Activated effector memory CD4-positive, alpha-beta T cell treated with anti-CD3 and anti-CD28 coated beads, Interleukin-2, amount 50 U/mL, for 16 hours (primary cell): ENCODE measurements around the gene OLFML2A.

Source experiments
- DNase-seq: peaks from one replicate; pipeline ENCODE4 v3.0.0-alpha.2; 2020

The OLFML2A gene

DNA sequence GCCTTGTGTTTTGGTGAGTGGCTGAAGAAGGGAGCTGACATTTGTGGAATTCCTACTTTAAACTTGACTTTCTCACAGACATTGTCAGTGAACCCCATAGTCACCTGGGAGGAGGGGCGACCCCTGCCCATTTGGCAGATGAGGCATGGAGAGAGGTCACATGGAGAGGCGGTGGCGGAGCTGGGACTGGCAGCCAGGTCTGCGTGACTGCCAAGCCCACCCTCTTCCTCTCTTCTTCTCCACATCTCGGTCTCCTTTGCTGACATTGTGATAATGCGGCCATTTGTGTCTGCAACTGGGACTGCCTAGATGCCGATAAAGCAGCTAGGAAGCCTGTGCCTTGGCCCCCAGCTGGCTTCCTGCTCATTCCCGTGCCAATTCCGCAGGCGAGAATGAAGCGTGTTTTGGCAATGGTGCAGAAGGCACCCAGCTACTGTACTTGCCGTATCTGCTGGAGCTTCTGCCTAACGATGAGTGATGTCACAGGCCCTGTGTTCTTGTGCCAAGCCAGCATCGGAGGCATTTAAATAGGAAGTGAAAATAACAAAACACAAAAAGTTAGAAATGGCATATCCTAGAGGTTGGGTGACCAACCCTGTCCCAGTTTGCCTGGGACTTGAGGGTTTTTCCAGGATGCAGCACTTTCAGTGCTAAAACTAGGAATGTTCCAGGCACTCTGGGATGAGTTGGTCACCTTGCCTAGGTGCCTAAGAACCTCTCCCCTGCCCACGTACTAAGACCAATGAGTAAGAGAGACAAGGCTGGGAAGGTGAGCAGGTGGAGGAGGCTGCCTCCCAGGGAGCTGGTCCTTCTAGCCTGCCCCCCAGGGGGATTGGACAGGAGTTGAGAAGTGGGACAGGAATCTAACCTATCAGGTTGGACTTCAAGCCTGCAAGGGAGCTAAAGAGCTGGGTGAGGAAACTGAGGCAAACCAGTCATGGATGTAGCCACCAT, 23.6 kb downstream of the OLFML2A start:
- DNase-seq: no peak

DNA sequence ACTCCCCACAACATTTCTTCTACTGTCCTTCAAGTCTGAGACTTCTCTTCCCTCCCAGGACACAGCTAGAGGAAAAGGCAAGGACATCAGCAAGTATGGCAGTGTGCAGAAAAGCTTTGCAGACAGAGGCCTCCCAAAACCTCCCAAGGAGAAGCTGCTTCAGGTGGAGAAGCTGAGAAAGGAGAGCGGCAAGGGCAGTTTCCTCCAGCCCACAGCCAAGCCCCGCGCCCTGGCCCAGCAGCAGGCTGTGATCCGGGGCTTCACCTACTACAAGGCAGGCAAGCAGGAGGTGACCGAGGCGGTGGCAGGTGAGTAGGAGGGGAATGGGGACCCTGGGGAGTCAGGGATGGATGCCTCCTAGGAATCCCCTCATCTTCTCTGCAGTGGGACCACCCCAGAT, 24.4 kb downstream of the OLFML2A start:
- no peak for DNase-seq

DNA sequence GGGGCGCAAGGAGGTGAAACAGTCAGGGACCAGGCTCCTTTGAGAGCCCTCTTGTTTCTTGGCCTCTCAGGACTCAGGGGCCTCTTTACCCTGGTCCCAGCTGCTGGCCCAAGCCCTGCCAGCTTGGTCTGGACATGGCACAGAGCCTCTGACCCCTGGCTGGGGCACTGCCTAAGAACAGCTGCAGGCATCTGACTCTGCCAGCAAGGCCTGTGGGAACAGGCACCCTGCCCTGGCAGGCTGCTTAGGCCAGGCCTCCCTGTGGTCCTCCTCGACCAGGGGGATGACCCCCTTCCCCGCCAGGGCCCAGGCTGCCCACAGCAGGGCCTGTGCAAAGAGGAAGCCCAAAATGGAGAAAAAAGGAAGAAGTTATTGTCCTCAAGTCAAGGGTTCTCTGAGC, 25.5 kb downstream of the OLFML2A start:
- DNase-seq: no peak

DNA sequence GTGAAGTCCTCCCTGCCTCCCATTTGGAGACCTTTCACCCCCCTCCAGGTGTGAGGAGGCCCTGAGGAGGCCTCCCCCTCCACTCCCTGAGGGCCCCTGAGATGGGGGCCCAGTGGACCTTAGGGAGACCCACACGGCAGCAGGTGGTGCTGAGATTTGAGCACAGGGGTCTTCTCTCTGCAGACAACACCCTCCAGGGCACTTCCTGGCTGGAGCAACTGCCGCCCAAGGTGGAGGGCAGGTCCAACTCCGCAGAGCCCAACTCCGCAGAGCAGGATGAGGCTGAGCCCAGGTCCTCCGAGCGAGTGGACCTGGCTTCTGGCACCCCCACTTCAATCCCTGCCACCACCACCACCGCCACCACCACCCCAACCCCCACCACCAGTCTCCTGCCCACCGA, 27.0 kb downstream of the OLFML2A start:
- no peak for DNase-seq

DNA sequence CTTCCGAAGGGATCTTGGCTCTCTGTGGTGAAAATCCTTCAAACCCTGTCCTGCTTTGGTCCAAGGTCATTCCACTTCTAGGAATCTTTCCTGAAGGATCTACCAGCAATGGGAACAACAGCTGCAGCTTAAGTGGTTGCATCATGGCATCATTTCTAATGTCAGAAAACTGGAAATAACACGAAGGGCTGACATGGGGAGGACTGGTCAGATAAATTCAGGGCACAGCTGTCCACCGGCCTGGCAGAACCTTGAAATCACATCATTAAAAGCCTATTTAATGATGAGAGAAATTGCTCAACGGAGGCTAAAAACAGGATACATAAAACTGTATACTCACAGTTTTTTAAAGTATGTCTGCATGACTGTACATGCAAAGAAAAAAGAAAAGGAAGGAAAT, 28.3 kb downstream of the OLFML2A start:
- DNase-seq: no peak

DNA sequence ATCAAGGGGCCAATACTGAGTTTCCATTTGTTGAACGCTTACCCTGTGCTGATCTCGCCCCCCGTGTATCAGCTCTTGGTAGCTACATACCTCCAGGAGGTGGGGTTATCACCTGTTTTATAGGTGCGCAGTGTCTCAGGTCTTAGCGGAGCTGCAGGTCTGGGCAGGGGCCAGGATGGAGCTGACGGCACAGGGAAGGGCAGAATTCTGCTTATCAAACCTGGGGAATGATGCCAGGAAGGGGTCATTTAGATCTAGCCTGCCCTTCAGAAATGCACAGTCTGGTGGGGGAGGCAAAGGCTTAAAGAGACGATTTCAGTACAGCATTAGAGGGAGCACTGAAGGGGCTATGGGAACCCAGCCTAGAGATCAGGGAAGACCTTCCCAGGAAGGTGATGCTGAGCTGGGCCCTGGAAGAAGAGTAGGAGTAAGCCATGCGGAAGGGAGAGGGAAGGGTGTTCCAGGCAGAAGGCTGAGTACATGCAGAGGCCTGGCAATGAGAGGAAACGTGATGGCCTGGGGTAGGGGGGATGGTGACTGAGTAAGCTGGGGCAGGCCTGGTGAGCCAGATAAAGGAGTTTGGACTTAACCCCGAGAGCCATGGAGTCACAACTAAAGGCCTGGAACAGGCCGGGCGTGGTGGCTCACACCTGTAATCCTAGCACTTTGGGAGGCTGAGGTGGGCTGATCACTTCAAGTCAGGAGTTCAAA, 31.5 kb downstream of the OLFML2A start:
- DNase-seq: no peak

DNA sequence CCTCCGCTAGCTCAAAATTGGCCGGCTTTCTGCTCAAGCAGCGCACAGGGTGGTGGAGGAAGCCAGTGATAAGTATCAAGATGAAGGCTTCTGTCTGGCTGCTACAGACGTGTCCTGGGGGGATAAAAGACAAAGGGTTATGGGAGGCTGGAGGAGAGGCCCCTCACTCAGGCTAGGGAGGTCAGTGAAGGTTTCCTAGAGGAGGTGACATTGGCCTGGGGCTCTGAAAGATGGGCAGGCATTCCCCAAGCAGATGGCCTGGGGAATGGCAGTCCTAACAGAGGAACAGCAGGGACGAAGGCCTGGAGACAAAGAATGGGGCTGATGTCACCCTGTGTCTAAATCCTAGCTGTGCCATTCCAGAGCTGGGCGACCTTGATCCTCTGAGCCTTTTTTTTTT, 32.3 kb downstream of the OLFML2A start:
- no peak for DNase-seq

DNA sequence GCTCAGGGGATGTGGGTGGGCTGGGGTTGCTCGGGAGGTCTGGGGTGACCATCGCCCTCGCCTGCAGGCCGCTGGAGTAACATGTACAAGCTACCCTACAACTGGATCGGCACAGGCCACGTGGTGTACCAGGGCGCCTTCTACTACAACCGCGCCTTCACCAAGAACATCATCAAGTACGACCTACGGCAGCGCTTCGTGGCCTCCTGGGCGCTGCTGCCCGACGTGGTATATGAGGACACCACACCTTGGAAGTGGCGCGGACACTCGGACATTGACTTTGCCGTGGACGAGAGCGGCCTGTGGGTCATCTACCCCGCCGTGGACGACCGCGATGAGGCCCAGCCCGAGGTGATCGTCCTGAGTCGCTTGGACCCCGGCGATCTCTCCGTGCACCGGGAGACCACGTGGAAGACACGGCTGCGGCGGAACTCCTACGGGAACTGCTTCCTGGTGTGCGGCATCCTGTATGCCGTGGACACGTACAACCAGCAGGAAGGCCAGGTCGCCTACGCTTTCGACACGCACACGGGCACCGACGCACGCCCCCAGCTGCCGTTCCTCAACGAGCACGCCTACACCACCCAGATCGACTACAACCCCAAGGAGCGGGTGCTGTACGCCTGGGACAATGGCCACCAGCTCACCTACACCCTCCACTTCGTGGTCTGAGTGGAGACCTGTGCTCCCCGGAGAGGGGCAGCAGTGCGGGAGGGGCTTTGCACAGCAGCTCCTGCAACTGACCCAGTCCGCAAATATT, 33.0 kb downstream of the OLFML2A start:
- DNase-seq: no peak

DNA sequence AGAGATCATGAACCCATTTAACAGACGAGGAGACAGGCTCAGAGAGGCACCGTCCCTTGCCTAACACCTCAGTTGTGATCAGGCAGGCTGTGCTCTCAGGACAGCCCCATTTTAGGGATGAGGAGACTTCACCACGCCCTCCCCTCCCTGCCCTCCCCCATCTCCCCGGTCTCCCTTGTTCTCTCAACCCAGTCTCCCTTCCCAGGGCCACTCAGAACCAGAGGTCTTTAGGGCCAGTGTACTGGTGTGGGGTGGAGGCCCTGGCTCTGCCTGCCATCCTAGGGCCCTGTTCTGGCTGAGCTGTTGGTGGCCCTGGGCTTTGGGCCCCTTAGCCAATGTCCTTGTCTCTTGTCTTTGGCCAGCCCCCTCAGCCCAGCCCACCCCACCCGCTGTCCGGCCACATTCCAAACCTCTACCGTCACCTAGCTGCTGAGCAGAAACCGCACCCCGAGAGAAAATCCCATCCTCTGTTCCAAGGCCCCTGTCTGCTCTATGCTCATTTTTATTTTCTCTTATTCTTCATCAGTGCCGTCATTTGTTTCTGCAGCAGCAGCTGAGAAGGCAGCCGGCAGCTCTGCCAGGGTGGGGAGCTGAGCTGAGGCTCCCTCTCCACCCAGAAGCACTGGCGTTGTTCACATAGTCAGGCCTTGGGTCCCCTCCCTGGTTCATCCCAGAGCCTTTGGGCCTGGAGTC, 33.9 kb downstream of the OLFML2A start:
- no peak for DNase-seq

DNA sequence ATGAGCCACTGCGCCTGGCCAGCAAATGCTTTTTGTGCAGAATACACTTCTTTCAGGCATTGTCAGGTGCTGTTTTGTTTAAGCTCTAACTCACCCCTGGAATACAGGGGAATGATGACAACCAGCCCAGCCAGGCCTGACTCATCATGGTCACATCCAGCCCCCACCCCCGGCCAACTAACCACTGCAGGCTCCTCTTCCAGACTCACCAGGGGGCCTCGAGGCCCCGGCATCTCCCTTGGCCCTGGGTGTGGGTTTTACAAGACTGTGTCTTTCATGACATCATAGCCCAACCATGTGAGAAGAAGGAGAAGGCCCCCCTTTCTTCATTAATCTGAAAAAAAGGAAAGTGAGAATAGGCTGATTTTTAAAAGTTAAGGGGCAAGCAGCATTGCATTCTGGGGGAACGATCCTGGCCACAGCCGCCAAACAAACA, 35.5 kb downstream of the OLFML2A start:
- no peak for DNase-seq

DNA sequence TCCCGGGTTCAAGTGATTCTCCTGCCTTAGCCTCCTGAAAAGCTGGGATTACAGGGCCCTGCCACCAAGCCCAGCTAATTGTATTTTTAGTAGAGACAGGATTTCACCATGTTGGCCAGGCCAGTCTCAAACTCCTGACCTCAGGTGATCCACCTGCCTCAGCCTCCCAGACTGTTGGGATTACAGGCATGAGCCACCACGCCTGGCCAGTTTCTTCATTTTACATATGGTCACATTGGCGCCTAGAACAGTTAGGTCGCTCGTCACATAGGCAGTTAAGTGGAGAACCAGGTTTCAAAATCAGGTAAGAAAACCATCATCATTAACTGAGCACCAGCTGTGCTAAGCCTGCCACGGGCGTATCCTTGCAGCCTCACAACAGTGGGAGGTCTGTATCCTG, 36.1 kb downstream of the OLFML2A start:
- no peak for DNase-seq

DNA sequence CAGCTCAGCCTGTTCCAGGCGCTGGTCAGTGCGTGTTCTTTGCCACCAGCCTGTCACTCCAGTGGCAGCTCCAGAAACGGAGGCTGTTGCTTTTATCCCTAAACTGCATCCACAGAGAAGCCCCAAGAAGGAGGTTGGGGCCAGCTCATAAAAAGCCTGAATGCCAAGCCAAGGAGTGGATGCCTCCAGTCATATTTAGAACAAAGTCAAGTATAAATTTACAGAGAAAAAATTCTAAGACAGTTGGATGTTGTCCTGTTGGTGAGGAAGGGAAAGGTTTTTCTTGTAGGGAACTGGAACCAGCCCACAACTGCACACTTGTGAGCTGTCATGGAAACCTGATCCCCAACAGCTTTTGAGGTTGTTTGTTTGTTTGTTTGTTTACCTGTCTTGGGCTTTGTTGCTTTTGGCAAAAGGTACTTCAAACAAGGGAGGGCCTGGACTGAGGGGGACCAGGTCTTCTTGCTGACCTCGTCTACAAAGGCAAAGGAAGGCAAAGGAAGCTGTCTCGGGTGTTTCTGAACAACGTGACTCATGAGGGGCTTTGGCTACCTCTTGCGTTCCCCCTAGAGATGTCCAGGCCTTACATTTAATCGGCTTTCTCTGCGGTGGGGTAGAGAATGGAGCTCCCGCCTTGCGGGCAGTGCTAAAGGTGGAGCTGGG, 36.7 kb downstream of the OLFML2A start:
- DNase-seq: no peak

DNA sequence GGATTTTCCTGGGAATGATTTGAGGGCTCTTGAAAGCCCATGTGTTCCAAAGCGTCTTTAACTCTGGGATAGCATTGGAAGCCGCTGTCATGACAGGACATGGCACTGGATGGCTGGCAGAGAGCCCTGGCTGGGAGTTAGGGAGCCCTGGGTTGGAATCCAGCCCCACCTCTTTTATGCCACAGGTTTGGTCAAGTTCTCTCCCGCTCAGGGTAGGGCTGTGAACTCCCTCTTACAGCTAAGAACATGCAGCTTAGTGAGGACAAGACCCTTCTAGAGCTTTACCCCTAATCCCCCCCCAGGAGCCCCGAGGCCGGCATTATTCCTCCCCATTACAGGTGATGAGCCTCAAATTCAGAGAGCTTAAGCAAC, 37.2 kb downstream of the OLFML2A start:
- DNase-seq: no peak

DNA sequence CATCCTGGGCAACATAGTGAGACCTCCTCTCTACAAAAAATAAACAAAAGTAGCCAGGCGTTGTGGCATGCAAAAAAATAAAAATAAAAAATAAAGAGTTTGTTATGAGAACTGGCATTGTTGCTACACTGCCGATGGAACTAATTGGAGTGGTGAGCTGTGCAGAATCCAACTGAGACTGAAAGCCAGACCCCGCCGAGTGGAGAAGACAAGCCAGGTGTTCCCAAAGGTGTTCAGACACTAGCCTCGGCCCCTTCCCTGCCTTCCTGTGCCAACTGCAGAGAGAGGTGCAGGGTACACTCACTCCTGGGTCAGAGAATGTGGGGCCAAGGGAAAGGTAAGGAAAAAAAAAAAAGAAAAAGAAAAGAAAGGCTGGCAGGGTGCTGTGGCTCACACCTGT, 38.7 kb downstream of the OLFML2A start:
- DNase-seq: no peak

DNA sequence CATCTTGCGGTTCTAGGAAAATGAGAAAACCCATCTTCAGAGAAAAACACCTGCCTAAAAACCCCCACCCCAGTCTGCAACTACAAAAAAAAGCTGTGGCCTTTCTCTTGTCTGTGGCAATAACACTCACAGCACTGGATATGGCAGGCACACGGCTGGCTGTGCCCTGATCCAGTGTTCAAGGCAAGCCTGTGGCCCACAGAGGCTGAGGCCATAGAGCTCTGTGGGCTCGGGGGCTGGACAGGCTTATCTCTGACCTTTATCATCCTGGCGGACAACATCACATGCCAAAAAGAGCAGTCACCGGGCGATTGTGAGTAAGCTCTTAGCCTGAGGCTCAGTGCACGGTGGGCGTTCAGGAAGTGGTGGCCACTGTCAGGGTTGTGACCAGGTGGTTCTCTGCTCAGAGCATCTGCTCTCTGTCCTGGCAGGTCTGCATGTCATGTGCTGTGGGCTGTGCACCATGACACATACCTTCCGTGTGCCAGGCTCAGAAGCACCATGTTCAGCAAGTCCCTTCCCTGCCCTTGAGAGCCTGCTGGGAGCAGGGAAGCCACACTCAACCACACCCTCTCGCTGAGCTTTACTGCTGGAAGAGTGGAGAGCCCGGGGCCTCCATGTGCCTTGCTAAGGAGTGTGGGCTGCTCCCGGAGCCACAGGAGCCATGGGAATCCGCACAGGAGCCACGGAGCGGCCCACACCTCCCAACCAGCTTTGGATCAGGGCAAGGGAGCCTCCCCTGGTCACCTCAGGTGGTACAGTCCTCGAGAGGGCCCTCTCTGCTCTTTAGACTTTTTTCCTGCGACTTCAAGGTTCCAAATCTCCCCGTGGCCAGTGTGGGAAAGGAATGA, 41.7 kb downstream of the OLFML2A start:
- no peak for DNase-seq

DNA sequence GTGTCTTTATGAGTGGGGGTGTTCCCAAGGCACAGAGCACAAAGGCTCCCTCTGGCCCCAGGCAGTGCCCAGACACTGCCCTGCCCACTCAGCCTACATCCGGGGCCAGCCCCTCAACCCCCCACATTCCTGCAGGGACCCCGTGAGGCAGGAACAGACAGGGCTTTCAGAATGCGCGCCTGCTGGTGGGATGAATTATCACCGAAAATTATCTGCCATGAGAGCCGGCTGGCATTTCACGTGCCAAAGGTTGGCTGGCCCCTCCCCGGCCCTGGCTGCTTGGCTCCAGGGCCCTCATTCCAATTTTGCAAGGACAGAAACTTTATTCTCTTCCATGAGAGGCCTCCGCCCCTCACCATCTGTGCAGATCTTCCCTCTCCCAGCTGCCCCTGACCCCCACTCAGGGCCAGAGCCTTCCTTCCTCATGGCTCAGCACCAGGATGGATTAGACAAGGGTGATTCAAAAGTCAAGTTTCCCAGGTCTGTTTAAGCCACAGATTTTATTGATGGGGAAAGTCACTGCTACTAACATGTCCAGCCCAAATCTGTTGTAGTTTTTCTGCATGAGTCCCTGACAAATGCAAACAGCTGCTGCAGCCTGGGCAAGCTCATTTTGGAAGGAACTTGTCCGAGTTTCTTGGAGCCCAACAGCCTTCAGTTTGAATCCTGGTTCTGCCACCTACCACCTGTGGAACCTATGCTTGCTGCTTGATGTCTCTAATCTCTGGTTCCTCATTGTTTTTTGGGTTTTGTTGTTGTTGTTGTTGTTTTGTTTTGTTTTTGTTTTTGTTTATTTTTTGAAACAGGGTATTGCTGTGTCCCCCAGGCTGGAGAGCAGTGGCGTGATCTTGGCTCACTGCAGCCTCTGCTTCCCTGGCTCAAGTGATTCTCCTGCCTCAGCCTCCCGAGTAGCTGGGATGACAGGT, 44.0 kb downstream of the OLFML2A start:
- no peak for DNase-seq

DNA sequence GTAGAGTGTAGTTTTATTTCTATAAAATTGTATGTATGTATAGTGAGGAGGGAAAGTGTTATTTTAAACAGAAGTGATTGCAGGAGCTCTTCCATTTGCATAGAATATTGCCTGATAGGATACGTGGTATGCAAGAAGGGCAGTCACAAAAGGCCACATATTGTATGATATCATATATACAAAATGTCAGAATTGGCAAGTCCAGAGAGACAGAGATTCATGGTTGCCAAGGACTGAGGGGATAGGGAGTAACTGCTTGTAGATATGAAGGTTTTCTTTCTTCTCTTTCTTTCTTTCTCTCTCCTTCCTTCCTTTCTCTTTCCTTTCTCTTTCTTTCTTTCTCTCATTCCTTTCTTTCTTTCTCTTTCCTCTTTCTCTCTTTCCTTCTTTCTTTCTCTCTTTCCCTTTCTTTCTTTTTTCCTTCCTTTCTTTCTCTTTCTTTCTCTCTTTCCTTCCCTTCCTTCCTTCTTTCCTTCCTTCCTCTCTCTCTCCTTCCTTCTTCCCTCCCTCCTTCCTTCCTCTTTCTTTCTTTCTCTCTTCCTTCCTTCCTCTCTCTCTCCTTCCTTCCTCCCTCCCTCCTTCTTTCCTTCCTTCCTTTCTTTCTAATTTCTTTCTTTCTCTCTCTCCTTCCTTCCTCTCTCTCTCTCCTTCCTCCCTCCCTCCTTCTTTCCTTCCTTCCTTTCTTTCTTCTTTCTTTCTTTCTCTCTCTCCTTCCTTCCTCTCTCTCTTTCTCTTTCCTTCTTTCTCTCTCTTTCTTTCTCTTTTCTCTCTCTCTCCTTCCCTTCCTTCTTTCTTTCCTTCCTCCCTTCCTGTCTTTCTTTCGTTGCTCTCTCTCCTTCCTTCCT, 51.8 kb downstream of the OLFML2A start:
- DNase-seq: no peak

DNA sequence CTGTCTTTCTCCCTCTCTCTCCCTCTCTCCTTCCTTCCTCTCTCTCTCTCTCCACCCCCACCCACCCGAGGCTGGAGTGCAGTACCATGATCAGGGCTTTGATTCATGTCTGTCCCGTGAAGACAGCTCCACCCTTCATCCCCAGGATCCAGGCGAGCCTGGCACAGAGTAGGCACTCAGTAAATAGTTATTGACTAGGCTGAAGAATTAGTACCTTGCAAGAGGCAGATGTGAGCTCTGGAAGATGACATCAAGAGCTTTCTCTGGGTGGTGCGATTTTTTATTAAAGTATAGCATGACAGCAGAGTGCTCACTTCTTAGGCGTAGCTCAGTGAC, 52.4 kb downstream of the OLFML2A start:
- DNase-seq: no peak

DNA sequence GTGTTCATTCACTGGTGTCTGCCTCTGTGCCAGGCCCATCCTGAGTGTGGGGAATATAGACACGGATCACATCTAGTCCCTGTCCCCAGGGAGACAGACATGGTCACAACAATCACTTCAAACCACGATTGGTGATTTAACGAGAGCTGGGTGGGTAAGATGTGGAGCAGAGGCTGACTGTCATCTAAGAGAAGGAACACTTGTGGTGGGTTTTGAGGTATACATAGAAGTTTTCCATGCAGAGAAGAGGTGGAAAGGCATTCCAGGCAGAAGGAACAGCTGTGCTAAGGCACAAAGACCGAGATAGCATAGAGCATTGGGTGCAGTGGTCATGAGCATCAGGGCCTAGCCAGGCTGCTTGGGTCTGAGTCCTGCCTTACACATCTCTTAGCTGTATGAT, 53.7 kb downstream of the OLFML2A start:
- DNase-seq: no peak
